ENCODE results near the gene DNAH3. TPM values are rescaled to one million over a fixed set of nuclear protein-coding genes. Genes with fewer than 3 reads are reported as not detected.
A peak's percentile ranks its signal among the peaks of the same experiment; 100 is the strongest.
"Not testable (repeated sequence)": the region's sequence is repeated elsewhere in the genome, so short reads cannot be mapped to it uniquely, and the experiment has no call there.

DNAH3 gene
- total RNA-seq, 1 experiment from 2014 or later: 0.21 TPM

GRCh38 chr16:21001262-21001661 is 149.4 kb downstream of the DNAH3 start:
- no TSS peak for BruUV-seq (replicated peaks)
- no peak overlapping the region for H3K4me3 Mint-ChIP-seq (ENCODE audit: low read depth, unreplicated experiment)

GRCh38 chr16:20997147-20997546 is 153.5 kb downstream of the DNAH3 start:
- Mint-ChIP-seq H3K4me3 (ENCODE audit: low read depth, unreplicated experiment) (no peak overlapping the region), H3K27me3 (ENCODE audit: unreplicated experiment) (peaks cover 43% of the 10 kb centered on the region), H3K4me1 (ENCODE audit: low read depth, unreplicated experiment) (no peaks in the 10 kb centered on the region), H3K36me3 (ENCODE audit: insufficient read depth, unreplicated experiment) (no peaks in the 10 kb centered on the region), H3K27ac (ENCODE audit: unreplicated experiment) (no peak overlapping the region), H3K9me3 (ENCODE audit: low read depth, unreplicated experiment) (no peaks in the 10 kb centered on the region)
- CTCF ChIA-PET: no interaction called here
- no peak for DNase-seq
- intact Hi-C loops (cut with micrococcal nuclease; ENCODE audit: unreplicated experiment): no loop called here
- no peak for TF ChIP-seq CTCF (IDR thresholded peaks at IDR 0.05; ENCODE audit: unreplicated experiment)
- BruUV-seq (replicated peaks): no TSS peak

More at GRCh38 chr16:21001262-21001661, 149.4 kb downstream of the DNAH3 start:
- DNase-seq: peak; percentile 14
- intact Hi-C loops (cut with micrococcal nuclease; ENCODE audit: unreplicated experiment): no loop called here
- CTCF ChIA-PET: interaction anchor here (0.5 kb wide), 1 partner anchor 195 kb away, joined by 4 read pairs; the partner anchor contains the start of genes ERI2 and REXO5
- no peaks in the 10 kb centered on the region for H3K4me1 Mint-ChIP-seq (ENCODE audit: low read depth, unreplicated experiment)
- no peak overlapping the region for H3K27ac Mint-ChIP-seq (ENCODE audit: unreplicated experiment)
- H3K36me3 Mint-ChIP-seq (ENCODE audit: insufficient read depth, unreplicated experiment): no peaks in the 10 kb centered on the region
- peaks cover 64% of the 10 kb centered on the region for H3K27me3 Mint-ChIP-seq (ENCODE audit: unreplicated experiment)
- TF ChIP-seq CTCF (IDR thresholded peaks at IDR 0.05; ENCODE audit: unreplicated experiment): no peak
- H3K9me3 Mint-ChIP-seq (ENCODE audit: low read depth, unreplicated experiment): no peaks in the 10 kb centered on the region

- H3K4me3 Mint-ChIP-seq (ENCODE audit: low read depth, unreplicated experiment): no peak overlapping the region
- no peaks in the 10 kb centered on the region for H3K36me3 Mint-ChIP-seq (ENCODE audit: insufficient read depth, unreplicated experiment)
- CTCF ChIA-PET: interaction anchor here (0.6 kb wide), 1 partner anchor 165 kb away, joined by 4 read pairs; no protein-coding TSS in a partner anchor
- TF ChIP-seq CTCF (IDR thresholded peaks at IDR 0.05; ENCODE audit: unreplicated experiment): no peak
- no peak overlapping the region for H3K27ac Mint-ChIP-seq (ENCODE audit: unreplicated experiment)
- peaks cover 31% of the 10 kb centered on the region for H3K27me3 Mint-ChIP-seq (ENCODE audit: unreplicated experiment)
- H3K9me3 Mint-ChIP-seq (ENCODE audit: low read depth, unreplicated experiment): no peaks in the 10 kb centered on the region
- no peak for DNase-seq
- intact Hi-C loops (cut with micrococcal nuclease; ENCODE audit: unreplicated experiment): no loop called here
- BruUV-seq (replicated peaks): no TSS peak
- H3K4me1 Mint-ChIP-seq (ENCODE audit: low read depth, unreplicated experiment): no peaks in the 10 kb centered on the region
Measured at GRCh38 chr16:20995711-20996110, 154.9 kb downstream of the DNAH3 start.

- H3K9me3 Mint-ChIP-seq (ENCODE audit: low read depth, unreplicated experiment); CTCF ChIA-PET; H3K4me3 Mint-ChIP-seq (ENCODE audit: low read depth, unreplicated experiment); DNase-seq; H3K27ac Mint-ChIP-seq (ENCODE audit: unreplicated experiment); intact Hi-C loops (cut with micrococcal nuclease; ENCODE audit: unreplicated experiment); BruUV-seq (replicated peaks); H3K36me3 Mint-ChIP-seq (ENCODE audit: insufficient read depth, unreplicated experiment); H3K4me1 Mint-ChIP-seq (ENCODE audit: low read depth, unreplicated experiment): not testable (repeated sequence)
- peaks cover 28% of the 10 kb centered on the region for H3K27me3 Mint-ChIP-seq (ENCODE audit: unreplicated experiment)
Measured at GRCh38 chr16:20989496-20990070, 161.1 kb downstream of the DNAH3 start.

GRCh38 chr16:20987049-20987448 is 163.6 kb downstream of the DNAH3 start:
- CTCF ChIA-PET: no interaction called here
- BruUV-seq (replicated peaks): no TSS peak
- peaks cover 28% of the 10 kb centered on the region for H3K27me3 Mint-ChIP-seq (ENCODE audit: unreplicated experiment)
- no peaks in the 10 kb centered on the region for H3K4me1 Mint-ChIP-seq (ENCODE audit: low read depth, unreplicated experiment)
- DNase-seq: no peak
- H3K27ac Mint-ChIP-seq (ENCODE audit: unreplicated experiment): no peak overlapping the region
- no peak overlapping the region for H3K4me3 Mint-ChIP-seq (ENCODE audit: low read depth, unreplicated experiment)
- intact Hi-C loops (cut with micrococcal nuclease; ENCODE audit: unreplicated experiment): no loop called here
- TF ChIP-seq CTCF (IDR thresholded peaks at IDR 0.05; ENCODE audit: unreplicated experiment): no peak
- no peaks in the 10 kb centered on the region for H3K36me3 Mint-ChIP-seq (ENCODE audit: insufficient read depth, unreplicated experiment)
- no peaks in the 10 kb centered on the region for H3K9me3 Mint-ChIP-seq (ENCODE audit: low read depth, unreplicated experiment)
